ENCODE measurements around the gene DIDO1. TPM values are rescaled to one million over a fixed set of nuclear protein-coding genes. Genes with fewer than 3 reads are reported as not detected.

Gene DIDO1
- total and polyA plus RNA-seq, 2 donors (not counting 1 experiment from before 2014, with no cell fraction given): 25.9 to 33.2 TPM

DNA sequence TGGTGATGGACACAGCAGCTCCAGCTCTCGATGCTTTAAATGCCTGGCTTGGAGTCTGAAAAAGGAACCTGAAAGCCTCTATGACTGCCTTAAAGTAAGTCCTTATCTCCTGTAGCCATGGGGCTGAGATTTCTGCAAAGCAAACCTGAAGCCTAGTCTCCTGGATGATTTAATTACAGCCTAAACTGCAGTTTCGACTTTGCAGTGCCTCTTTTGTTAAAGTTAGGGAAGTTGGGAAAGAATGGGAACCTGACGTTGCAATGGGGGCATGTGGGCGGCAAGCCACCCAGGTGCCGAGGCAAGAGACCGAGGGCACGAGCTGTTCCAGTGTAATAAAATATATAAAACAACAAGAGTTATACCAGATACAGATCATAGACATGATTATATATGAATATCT, 53.0 kb downstream of the DIDO1 start:
- peaks cover 2% of the 10 kb centered on the region for H3K36me3 ChIP-seq (ENCODE audit: control insufficient read depth, insufficient read depth, low read length)
- H3K4me1 ChIP-seq (ENCODE audit: control insufficient read depth, extremely low read depth, insufficient read depth, low read length): peaks cover 18% of the 10 kb centered on the region
- no peaks in the 10 kb centered on the region for H4K20me1 ChIP-seq (ENCODE audit: control insufficient read depth, extremely low read depth, insufficient read depth, low read length)
- no peak overlapping the region for H3K9ac ChIP-seq (ENCODE audit: insufficient read depth, low read length)
- TF ChIP-seq EZH2 (IDR thresholded peaks at IDR 0.05; ENCODE audit: low read length, missing control alignments): no peak
- TF ChIP-seq, protein P1, sequence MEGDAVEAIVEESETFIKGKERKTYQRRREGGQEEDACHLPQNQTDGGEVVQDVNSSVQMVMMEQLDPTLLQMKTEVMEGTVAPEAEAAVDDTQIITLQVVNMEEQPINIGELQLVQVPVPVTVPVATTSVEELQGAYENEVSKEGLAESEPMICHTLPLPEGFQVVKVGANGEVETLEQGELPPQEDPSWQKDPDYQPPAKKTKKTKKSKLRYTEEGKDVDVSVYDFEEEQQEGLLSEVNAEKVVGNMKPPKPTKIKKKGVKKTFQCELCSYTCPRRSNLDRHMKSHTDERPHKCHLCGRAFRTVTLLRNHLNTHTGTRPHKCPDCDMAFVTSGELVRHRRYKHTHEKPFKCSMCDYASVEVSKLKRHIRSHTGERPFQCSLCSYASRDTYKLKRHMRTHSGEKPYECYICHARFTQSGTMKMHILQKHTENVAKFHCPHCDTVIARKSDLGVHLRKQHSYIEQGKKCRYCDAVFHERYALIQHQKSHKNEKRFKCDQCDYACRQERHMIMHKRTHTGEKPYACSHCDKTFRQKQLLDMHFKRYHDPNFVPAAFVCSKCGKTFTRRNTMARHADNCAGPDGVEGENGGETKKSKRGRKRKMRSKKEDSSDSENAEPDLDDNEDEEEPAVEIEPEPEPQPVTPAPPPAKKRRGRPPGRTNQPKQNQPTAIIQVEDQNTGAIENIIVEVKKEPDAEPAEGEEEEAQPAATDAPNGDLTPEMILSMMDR (conservative IDR thresholded peaks at IDR 0.05 in 1 of 2, IDR thresholded peaks at IDR 0.05 in 1 of 2; ENCODE audit: low read depth in 1 of 2, low read length in 2 of 2): no peak
- no peak overlapping the region for H3K4me3 ChIP-seq (replicated peaks in 1 of 4; ENCODE audit: control extremely low read depth in 1 of 4, insufficient read depth in 1 of 4, low read depth in 3 of 4, low read length in 4 of 4)
- H3K4me2 ChIP-seq (ENCODE audit: extremely low read depth, insufficient read depth, low read length): no peak overlapping the region
- no peak overlapping the region for H3K27ac ChIP-seq (ENCODE audit: insufficient read depth, low read length)
- H3K27me3 ChIP-seq (ENCODE audit: control insufficient read depth, insufficient read depth, low read length): no peaks in the 10 kb centered on the region
- DNase-seq (ENCODE audit: low read depth in 2 of 2): no peak
- H3K79me2 ChIP-seq (ENCODE audit: control insufficient read depth, insufficient read depth, low read length): no peaks in the 10 kb centered on the region
- H3K9me3 ChIP-seq (ENCODE audit: control insufficient read depth, insufficient read depth, low read depth, low read length): no peaks in the 10 kb centered on the region
- H2AFZ ChIP-seq (ENCODE audit: low read length): no peak overlapping the region

DNA sequence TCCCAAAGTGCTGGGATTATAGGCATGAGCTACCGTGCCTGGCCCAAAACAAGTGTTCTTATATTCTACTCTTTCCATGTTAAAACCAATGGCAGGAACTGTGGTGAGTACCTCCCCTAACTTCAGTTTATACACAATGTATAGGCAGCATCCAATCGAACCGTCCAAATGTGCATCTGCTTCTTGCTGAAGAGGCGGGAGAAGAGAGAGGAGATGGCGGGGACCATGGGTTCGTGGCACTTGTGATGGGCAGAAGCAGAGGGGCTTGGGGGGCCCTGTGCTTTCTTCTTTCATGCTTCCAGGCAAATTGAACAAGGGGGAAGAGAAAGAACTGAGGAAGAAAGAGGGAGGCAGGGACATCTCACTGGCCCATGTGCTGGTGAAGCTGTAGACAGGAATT, 53.4 kb downstream of the DIDO1 start:
- H2AFZ ChIP-seq (ENCODE audit: low read length): no peak overlapping the region
- H4K20me1 ChIP-seq (ENCODE audit: control insufficient read depth, extremely low read depth, insufficient read depth, low read length): no peaks in the 10 kb centered on the region
- no peaks in the 10 kb centered on the region for H3K79me2 ChIP-seq (ENCODE audit: control insufficient read depth, insufficient read depth, low read length)
- H3K27ac ChIP-seq (ENCODE audit: insufficient read depth, low read length): no peak overlapping the region
- no peak for DNase-seq (ENCODE audit: low read depth in 2 of 2)
- H3K27me3 ChIP-seq (ENCODE audit: control insufficient read depth, insufficient read depth, low read length): no peaks in the 10 kb centered on the region
- H3K9ac ChIP-seq (ENCODE audit: insufficient read depth, low read length): no peak overlapping the region
- no peak overlapping the region for H3K4me2 ChIP-seq (ENCODE audit: extremely low read depth, insufficient read depth, low read length)
- TF ChIP-seq, protein P1 (conservative IDR thresholded peaks at IDR 0.05 in 1 of 2, IDR thresholded peaks at IDR 0.05 in 1 of 2; ENCODE audit: low read depth in 1 of 2, low read length in 2 of 2): no peak
- no peak for TF ChIP-seq EZH2 (IDR thresholded peaks at IDR 0.05; ENCODE audit: low read length, missing control alignments)
- H3K36me3 ChIP-seq (ENCODE audit: control insufficient read depth, insufficient read depth, low read length): peaks cover 2% of the 10 kb centered on the region
- peaks cover 18% of the 10 kb centered on the region for H3K4me1 ChIP-seq (ENCODE audit: control insufficient read depth, extremely low read depth, insufficient read depth, low read length)
- H3K4me3 ChIP-seq (replicated peaks in 1 of 4; ENCODE audit: control extremely low read depth in 1 of 4, insufficient read depth in 1 of 4, low read depth in 3 of 4, low read length in 4 of 4): no peak overlapping the region
- H3K9me3 ChIP-seq (ENCODE audit: control insufficient read depth, insufficient read depth, low read depth, low read length): no peaks in the 10 kb centered on the region

DNA sequence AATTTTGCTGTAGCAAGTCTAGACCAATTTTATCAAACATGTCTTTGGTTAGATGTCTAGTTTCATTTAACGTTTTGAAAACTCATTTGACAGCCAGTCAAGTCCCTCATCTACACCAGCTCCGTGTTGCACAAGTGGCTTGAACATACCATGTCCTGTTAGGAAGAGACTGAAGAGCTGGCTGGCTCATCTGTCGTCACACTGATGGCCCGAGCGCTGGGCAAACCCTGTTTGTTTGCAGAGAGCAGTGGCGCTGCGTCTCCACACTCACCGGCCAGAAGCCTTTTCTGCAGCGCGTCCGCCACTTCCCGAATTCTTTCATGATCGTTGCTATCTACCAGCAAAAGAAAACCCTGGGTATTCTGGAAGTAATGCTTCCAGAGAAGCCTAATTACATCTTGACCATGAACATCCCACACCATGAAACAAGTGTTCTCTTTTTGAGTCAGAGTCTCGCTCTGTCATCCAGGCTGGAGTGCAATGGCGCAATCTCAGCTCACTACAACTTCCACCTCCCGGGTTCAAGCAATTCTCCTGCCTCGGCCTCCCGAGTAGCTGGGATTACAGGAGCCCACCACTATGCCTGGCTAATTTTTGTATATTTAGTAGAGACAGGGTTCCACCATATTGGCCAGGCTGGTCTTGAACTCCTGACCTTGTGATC, 54.0 kb downstream of the DIDO1 start:
- no peaks in the 10 kb centered on the region for H3K27me3 ChIP-seq (ENCODE audit: control insufficient read depth, insufficient read depth, low read length)
- H4K20me1 ChIP-seq (ENCODE audit: control insufficient read depth, extremely low read depth, insufficient read depth, low read length): no peaks in the 10 kb centered on the region
- DNase-seq (ENCODE audit: low read depth in 2 of 2): no peak
- H3K9ac ChIP-seq (ENCODE audit: insufficient read depth, low read length): no peak overlapping the region
- no peak overlapping the region for H3K27ac ChIP-seq (ENCODE audit: insufficient read depth, low read length)
- TF ChIP-seq, protein P1 (conservative IDR thresholded peaks at IDR 0.05 in 1 of 2, IDR thresholded peaks at IDR 0.05 in 1 of 2; ENCODE audit: low read depth in 1 of 2, low read length in 2 of 2): no peak
- TF ChIP-seq EZH2 (IDR thresholded peaks at IDR 0.05; ENCODE audit: low read length, missing control alignments): no peak
- H3K4me3 ChIP-seq (replicated peaks in 1 of 4; ENCODE audit: control extremely low read depth in 1 of 4, insufficient read depth in 1 of 4, low read depth in 3 of 4, low read length in 4 of 4): no peak overlapping the region
- no peaks in the 10 kb centered on the region for H3K9me3 ChIP-seq (ENCODE audit: control insufficient read depth, insufficient read depth, low read depth, low read length)
- no peaks in the 10 kb centered on the region for H3K79me2 ChIP-seq (ENCODE audit: control insufficient read depth, insufficient read depth, low read length)
- H3K4me2 ChIP-seq (ENCODE audit: extremely low read depth, insufficient read depth, low read length): no peak overlapping the region
- peaks cover 2% of the 10 kb centered on the region for H3K36me3 ChIP-seq (ENCODE audit: control insufficient read depth, insufficient read depth, low read length)
- H2AFZ ChIP-seq (ENCODE audit: low read length): no peak overlapping the region
- H3K4me1 ChIP-seq (ENCODE audit: control insufficient read depth, extremely low read depth, insufficient read depth, low read length): peaks cover 17% of the 10 kb centered on the region
